ENCODE data around the gene EIF3F. TPM values are rescaled to one million over a fixed set of nuclear protein-coding genes. Genes with fewer than 3 reads are reported as not detected.

EIF3F gene
- total and polyA plus RNA-seq, 9 of the 15 experiments (the other 6 are each of a cell fraction or from before 2014, with no cell fraction given), result 50.1 to 259 (median 135) TPM

GRCh38 chr11:7964873-7965272 is 22.3 kb upstream of the EIF3F start:
- no peaks in the 10 kb centered on the region for H4K20me1 ChIP-seq (replicated peaks; ENCODE audit: control insufficient read depth, insufficient read depth, low read length)
- FAIRE-seq, result no peak
- H3K9me3 ChIP-seq (replicated peaks; ENCODE audit: control insufficient read depth, insufficient read depth, low read depth, low read length), result no peaks in the 10 kb centered on the region
- H3K9me1 ChIP-seq (ENCODE audit: control insufficient read depth, insufficient read depth, low read length), result no peaks in the 10 kb centered on the region
- no peak for ATAC-seq
- POLR2A ChIA-PET, result interaction anchor here (0.7 kb wide), 1 partner anchor 173 kb away, joined by 3 read pairs; no protein-coding TSS in a partner anchor
- intact Hi-C loops (cut with micrococcal nuclease) (no loop called here), in situ Hi-C loops (cut with MboI) (no loop called here)
- no peak overlapping the region for H3K4me3 ChIP-seq
- no peaks in the 10 kb centered on the region for H3K36me3 ChIP-seq (ENCODE audit: control insufficient read depth, insufficient read depth, low read length)
- no peak overlapping the region for H3K4me2 ChIP-seq (ENCODE audit: insufficient read depth, low read length)
- CTCF ChIA-PET (ENCODE audit: low intra/inter-chr PET ratio), result no interaction called here
- no peaks in the 10 kb centered on the region for H3K79me2 ChIP-seq (ENCODE audit: control insufficient read depth, insufficient read depth, low read length)
- H3K27ac ChIP-seq (ENCODE audit: extremely low read depth, low read depth, low read length), result no peak overlapping the region
- no TSS peak for BruUV-seq (replicated peaks)
- peaks cover 0 to 3% of the 10 kb centered on the region in 2 experiments; a peak in 1 of 5 replicates for H3K4me1 ChIP-seq (replicated peaks in 1 of 2; ENCODE audit: control insufficient read depth in 2 of 2, insufficient read depth in 2 of 2, low read length in 2 of 2)
- H3K27me3 ChIP-seq (ENCODE audit: control insufficient read depth in 2 of 2, insufficient read depth in 2 of 2, low read length in 2 of 2), result peaks cover 6 to 16% of the 10 kb centered on the region in 2 experiments; a peak in 4 of 5 replicates
- H2AFZ ChIP-seq (ENCODE audit: low read depth, low read length), result no peak overlapping the region
- TF ChIP-seq ZNF717 (CRISPR knock-in tag; IDR thresholded peaks at IDR 0.05) (no peak), MEF2A (IDR thresholded peaks at IDR 0.05; ENCODE audit: control insufficient read depth, low read depth, low read length) (no peak), ILF3 (IDR thresholded peaks at IDR 0.05; ENCODE audit: borderline replicate concordance) (no peak), FOXA1 (IDR thresholded peaks at IDR 0.05; ENCODE audit: borderline replicate concordance) (no peak), ZEB2 (IDR thresholded peaks at IDR 0.05) (no peak), ZSCAN32 (CRISPR knock-in tag; IDR thresholded peaks at IDR 0.05) (no peak)
- no peak for DNase-seq (ENCODE audit: extremely low read depth in 1 of 4, low spot score in 3 of 4)
- H3K9ac ChIP-seq (ENCODE audit: insufficient read depth in 1 of 2, low read depth in 2 of 2, low read length in 2 of 2), result no peak overlapping the region

GRCh38 chr11:7965386-7965785 is 21.8 kb upstream of the EIF3F start, which contains the start of gene NLRP10:
TSS of gene NLRP10 (minus strand) at chr11:7965447. CDS start at chr11:7963495, 1,952 bp downstream.
- CTCF ChIA-PET (ENCODE audit: low intra/inter-chr PET ratio), result no interaction called here
- POLR2A ChIA-PET, result interaction anchor here (0.7 kb wide), 1 partner anchor 173 kb away, joined by 3 read pairs; no protein-coding TSS in a partner anchor
- H3K27ac ChIP-seq (ENCODE audit: extremely low read depth, low read depth, low read length), result no peak within 1 kb of the TSS
- BruUV-seq (replicated peaks), result no TSS peak
- no peak within 1 kb of the TSS for H3K4me2 ChIP-seq (ENCODE audit: insufficient read depth, low read length)
- H3K36me3 ChIP-seq (ENCODE audit: control insufficient read depth, insufficient read depth, low read length), result no peaks in the 10 kb centered on the region
- FAIRE-seq (no peak), ATAC-seq (no peak), DNase-seq (ENCODE audit: extremely low read depth in 1 of 4, low spot score in 3 of 4) (no peak)
- H3K4me3 ChIP-seq, result no peak within 1 kb of the TSS
- H3K9ac ChIP-seq (ENCODE audit: insufficient read depth in 1 of 2, low read depth in 2 of 2, low read length in 2 of 2), result no peak within 1 kb of the TSS
- H3K27me3 ChIP-seq (ENCODE audit: control insufficient read depth in 2 of 2, insufficient read depth in 2 of 2, low read length in 2 of 2), result peaks cover 3 to 11% of the 10 kb centered on the region in 2 experiments; a peak in 4 of 5 replicates
- H3K4me1 ChIP-seq (replicated peaks in 1 of 2; ENCODE audit: control insufficient read depth in 2 of 2, insufficient read depth in 2 of 2, low read length in 2 of 2), result peaks cover 0 to 3% of the 10 kb centered on the region in 2 experiments; a peak in 1 of 5 replicates
- H3K9me1 ChIP-seq (ENCODE audit: control insufficient read depth, insufficient read depth, low read length), result no peaks in the 10 kb centered on the region
- 9% methylated on average over 1 of the region's 1 CpG for WGBS (ENCODE audit: insufficient coverage, low coverage, missing lambda C conversion rate)
- H4K20me1 ChIP-seq (replicated peaks; ENCODE audit: control insufficient read depth, insufficient read depth, low read length), result no peaks in the 10 kb centered on the region
- no peak within 1 kb of the TSS for H2AFZ ChIP-seq (ENCODE audit: low read depth, low read length)
- in situ Hi-C loops (cut with MboI), result no loop called here
- intact Hi-C loops (cut with micrococcal nuclease), result no loop called here
- no peaks in the 10 kb centered on the region for H3K79me2 ChIP-seq (ENCODE audit: control insufficient read depth, insufficient read depth, low read length)
- H3K9me3 ChIP-seq (replicated peaks; ENCODE audit: control insufficient read depth, insufficient read depth, low read depth, low read length), result no peaks in the 10 kb centered on the region
- TF ChIP-seq JUNB (CRISPR knock-in tag; conservative IDR thresholded peaks at IDR 0.05) (no peak), MIER1 (IDR thresholded peaks at IDR 0.05; ENCODE audit: low read depth) (no peak), SMC3 (conservative IDR thresholded peaks at IDR 0.05; ENCODE audit: insufficient read depth, low read depth, low read length) (no peak), MITF (IDR thresholded peaks at IDR 0.05) (no peak), KLF10 (CRISPR knock-in tag; IDR thresholded peaks at IDR 0.05) (no peak), KLF16 (IDR thresholded peaks at IDR 0.05) (no peak), PCBP1 (IDR thresholded peaks at IDR 0.05; ENCODE audit: low read depth, low read length, poor library complexity, severe bottlenecking) (no peak), ZNF239 (CRISPR knock-in tag; IDR thresholded peaks at IDR 0.05) (no peak), SREBF2 (CRISPR knock-in tag; IDR thresholded peaks at IDR 0.05) (no peak), MAFF (IDR thresholded peaks at IDR 0.05; ENCODE audit: low read length) (no peak), BCOR (IDR thresholded peaks at IDR 0.05) (no peak), NEUROD1 (IDR thresholded peaks at IDR 0.05; ENCODE audit: borderline replicate concordance, low read depth, low read length, partially characterized antibody) (no peak)

Measured in K562 (cell line).